MM.1S (cell line): ENCODE measurements around the gene ABCC11.

Experiments used
- DNase-seq: peaks from one replicate; pipeline ENCODE4 v3.0.0-alpha.2; 2015
- H2AFZ ChIP-seq: fragments of 300-600 bp; sonication (generic); 2 replicates; pipeline ENCODE4 v1.6.0; 2016; ENCODE audit warnings: antibody characterized with exemption, low read length
- H3F3A ChIP-seq: fragments of 300-600 bp; sonication (generic); 2 replicates; pipeline ENCODE4 v1.6.1; 2016; ENCODE audit warnings: mild to moderate bottlenecking, antibody characterized with exemption, low read length, moderate library complexity, mixed read lengths; ENCODE audit not compliant: insufficient read depth
- H3K27ac ChIP-seq: fragments of 300-600 bp; sonication (generic); 2 replicates; pipeline ENCODE4 v1.5.1; 2016; ENCODE audit warnings: mild to moderate bottlenecking, low read length
- H3K27me3 ChIP-seq: fragments of 300-600 bp; sonication (generic); replicated peaks from 2 replicates; pipeline ENCODE4 v1.6.0; 2016; ENCODE audit warnings: low read length; ENCODE audit not compliant: insufficient read depth
- H3K36me3 ChIP-seq: fragments of 300-600 bp; sonication (generic); replicated peaks from 2 replicates; pipeline ENCODE4 v1.6.1; 2016; ENCODE audit warnings: mild to moderate bottlenecking, low read length, mixed read lengths; ENCODE audit not compliant: insufficient read depth
- H3K4me1 ChIP-seq: fragments of 300-600 bp; sonication (generic); 2 replicates; pipeline ENCODE4 v1.6.1; 2016; ENCODE audit warnings: low read length, mixed read lengths
- H3K4me2 ChIP-seq: fragments of 300-600 bp; sonication (generic); 2 replicates; pipeline ENCODE4 v1.6.0; 2016; ENCODE audit warnings: low read depth, low read length
- H3K4me3 ChIP-seq: fragments of 300-600 bp; sonication (generic); 2 replicates; pipeline ENCODE4 v1.5.1; 2016; ENCODE audit warnings: low read length, mixed read lengths
- H3K79me2 ChIP-seq: fragments of 300-600 bp; sonication (generic); 2 replicates; pipeline ENCODE4 v1.6.1; 2016; ENCODE audit warnings: mixed run types, low read length, mixed read lengths
- H3K9ac ChIP-seq: fragments of 300-600 bp; sonication (generic); 2 replicates; pipeline ENCODE4 v1.6.1; 2016; ENCODE audit warnings: low read length, mixed read lengths
- H3K9me2 ChIP-seq: fragments of 300-600 bp; sonication (generic); replicated peaks from 2 replicates; pipeline ENCODE4 v1.6.1; 2016; ENCODE audit warnings: mild to moderate bottlenecking, low read length, mixed read lengths; ENCODE audit not compliant: insufficient read depth
- H3K9me3 ChIP-seq: fragments of 300-600 bp; sonication (generic); replicated peaks from 2 replicates; pipeline ENCODE4 v1.6.1; 2016; ENCODE audit warnings: mild to moderate bottlenecking, low read length, mixed read lengths; ENCODE audit not compliant: insufficient read depth
- H4K20me1 ChIP-seq: fragments of 300-600 bp; sonication (generic); 2 replicates; pipeline ENCODE4 v1.6.1; 2016; ENCODE audit warnings: mild to moderate bottlenecking, low read length, moderate library complexity, mixed read lengths; ENCODE audit not compliant: insufficient read depth
- EZH2 ChIP-seq: fragments of 300-600 bp; sonication (generic); optimal IDR thresholded peaks from 2 replicates; pipeline ENCODE3; 2017; ENCODE audit warnings: low read depth, mild to moderate bottlenecking, antibody characterized with exemption, low read length, mixed read lengths
- EZH2phosphoT487 ChIP-seq: fragments of 300-600 bp; sonication (generic); IDR thresholded peaks from 2 replicates; pipeline ENCODE4 v1.6.1; 2018; ENCODE audit warnings: antibody characterized with exemption, low read length
- TF ChIP-seq, protein P1 (sequence below): fragments of 300-600 bp; sonication (generic); IDR thresholded peaks from 2 replicates; pipeline ENCODE4 v1.5.1; 2016; ENCODE audit warnings: antibody characterized with exemption, low read length, mixed read lengths

ABCC11 gene

DNA sequence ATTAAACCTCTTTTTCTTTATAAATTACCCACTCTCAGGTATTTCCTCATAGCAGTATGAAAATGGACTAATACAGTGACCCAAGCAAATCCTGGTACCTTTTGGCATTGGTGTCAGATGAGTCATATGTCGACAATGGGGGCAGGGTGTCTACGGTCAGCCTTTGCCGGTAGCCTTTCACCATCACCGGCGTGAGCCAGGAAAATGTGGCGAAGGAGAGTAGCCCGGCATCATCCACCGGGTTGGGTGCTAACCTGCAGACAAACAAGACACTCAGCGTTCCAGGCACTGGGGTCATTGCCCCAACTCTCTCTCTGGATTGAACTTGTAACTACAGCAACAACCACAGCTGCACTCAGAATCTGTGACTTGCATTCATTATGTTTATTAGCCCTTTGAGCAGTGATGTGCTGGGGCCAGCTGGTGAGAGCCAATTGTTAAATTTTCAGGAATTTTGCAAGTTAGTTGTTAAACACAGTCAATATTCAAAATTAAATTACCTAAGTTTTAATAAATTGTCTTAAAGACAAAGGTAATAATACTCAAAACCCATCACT lies 103.4 kb downstream of the ABCC11 start:
- DNase-seq, result no peak

DNA sequence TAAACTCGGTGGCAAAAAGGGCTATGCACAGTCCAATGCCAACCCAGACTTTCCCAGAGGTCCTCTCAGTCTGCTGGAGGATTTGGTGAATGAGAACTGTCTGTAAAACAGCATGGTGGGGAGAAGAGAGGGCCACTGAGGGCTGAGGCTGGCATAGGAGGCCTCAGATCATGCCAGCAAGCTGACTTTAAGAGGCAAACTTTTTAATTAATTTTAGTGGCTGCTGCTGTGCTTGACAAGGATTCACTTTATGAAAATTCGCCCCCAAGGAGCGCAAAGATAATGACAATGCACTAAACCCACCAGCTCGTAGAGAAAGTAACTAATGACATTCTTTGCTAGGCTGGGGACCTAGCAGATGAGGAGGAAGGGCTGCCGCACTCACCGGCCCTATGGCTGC lies 106.5 kb downstream of the ABCC11 start:
- DNase-seq, result no peak
- no peak overlapping the region for H3K9ac ChIP-seq
- H3F3A ChIP-seq, result no peaks in the 10 kb centered on the region
- no peak for TF ChIP-seq EZH2
- TF ChIP-seq, protein P1, sequence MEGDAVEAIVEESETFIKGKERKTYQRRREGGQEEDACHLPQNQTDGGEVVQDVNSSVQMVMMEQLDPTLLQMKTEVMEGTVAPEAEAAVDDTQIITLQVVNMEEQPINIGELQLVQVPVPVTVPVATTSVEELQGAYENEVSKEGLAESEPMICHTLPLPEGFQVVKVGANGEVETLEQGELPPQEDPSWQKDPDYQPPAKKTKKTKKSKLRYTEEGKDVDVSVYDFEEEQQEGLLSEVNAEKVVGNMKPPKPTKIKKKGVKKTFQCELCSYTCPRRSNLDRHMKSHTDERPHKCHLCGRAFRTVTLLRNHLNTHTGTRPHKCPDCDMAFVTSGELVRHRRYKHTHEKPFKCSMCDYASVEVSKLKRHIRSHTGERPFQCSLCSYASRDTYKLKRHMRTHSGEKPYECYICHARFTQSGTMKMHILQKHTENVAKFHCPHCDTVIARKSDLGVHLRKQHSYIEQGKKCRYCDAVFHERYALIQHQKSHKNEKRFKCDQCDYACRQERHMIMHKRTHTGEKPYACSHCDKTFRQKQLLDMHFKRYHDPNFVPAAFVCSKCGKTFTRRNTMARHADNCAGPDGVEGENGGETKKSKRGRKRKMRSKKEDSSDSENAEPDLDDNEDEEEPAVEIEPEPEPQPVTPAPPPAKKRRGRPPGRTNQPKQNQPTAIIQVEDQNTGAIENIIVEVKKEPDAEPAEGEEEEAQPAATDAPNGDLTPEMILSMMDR, result no peak
- TF ChIP-seq EZH2phosphoT487, result no peak
- H3K9me2 ChIP-seq, result no peaks in the 10 kb centered on the region
- H3K79me2 ChIP-seq, result no peaks in the 10 kb centered on the region
- H3K4me1 ChIP-seq, result no peaks in the 10 kb centered on the region
- no peaks in the 10 kb centered on the region for H4K20me1 ChIP-seq
- H3K27ac ChIP-seq, result no peak overlapping the region
- no peaks in the 10 kb centered on the region for H3K36me3 ChIP-seq
- H3K4me2 ChIP-seq, result no peak overlapping the region
- no peaks in the 10 kb centered on the region for H3K9me3 ChIP-seq
- no peak overlapping the region for H3K4me3 ChIP-seq
- no peak overlapping the region for H2AFZ ChIP-seq
- H3K27me3 ChIP-seq, result no peaks in the 10 kb centered on the region

More for the DNA sequence above, 103.4 kb downstream of the ABCC11 start:
- TF ChIP-seq, protein P1, result no peak
- TF ChIP-seq EZH2phosphoT487, result no peak
- no peak for TF ChIP-seq EZH2
- no peaks in the 10 kb centered on the region for H3F3A ChIP-seq
- H3K9me2 ChIP-seq, result no peaks in the 10 kb centered on the region
- H4K20me1 ChIP-seq, result no peaks in the 10 kb centered on the region
- no peaks in the 10 kb centered on the region for H3K79me2 ChIP-seq
- no peaks in the 10 kb centered on the region for H3K27me3 ChIP-seq
- H2AFZ ChIP-seq, result no peak overlapping the region
- no peak overlapping the region for H3K9ac ChIP-seq
- no peaks in the 10 kb centered on the region for H3K9me3 ChIP-seq
- H3K27ac ChIP-seq, result no peak overlapping the region
- no peak overlapping the region for H3K4me3 ChIP-seq
- H3K4me2 ChIP-seq, result no peak overlapping the region
- no peaks in the 10 kb centered on the region for H3K36me3 ChIP-seq
- H3K4me1 ChIP-seq, result no peaks in the 10 kb centered on the region

DNA sequence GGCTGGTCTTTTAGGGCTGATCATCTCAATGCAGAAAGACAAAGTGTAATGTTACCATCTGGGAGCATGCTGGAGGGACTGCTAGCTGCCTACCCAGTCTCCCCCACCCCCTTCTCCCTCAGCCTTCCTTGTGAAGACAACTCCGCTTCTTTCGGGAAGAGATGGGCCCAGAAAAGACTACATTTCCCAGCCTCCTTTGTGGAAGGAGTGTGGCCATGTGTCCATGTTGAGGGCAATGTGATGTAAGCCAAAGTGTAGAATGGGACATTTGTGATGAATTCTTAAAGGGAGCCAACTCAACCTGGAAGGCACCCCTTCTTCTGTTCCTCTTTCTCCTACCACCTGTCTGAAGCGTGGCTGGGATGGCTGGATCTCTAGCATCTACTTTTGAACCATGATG lies 107.8 kb downstream of the ABCC11 start:
- Histone ChIP-seq H3K4me1 (no peaks in the 10 kb centered on the region), H3K27ac (no peak overlapping the region), H3K9ac (no peak overlapping the region), H3K9me3 (no peaks in the 10 kb centered on the region), H3K79me2 (no peaks in the 10 kb centered on the region), H2AFZ (no peak overlapping the region), H3K36me3 (no peaks in the 10 kb centered on the region), H3K9me2 (no peaks in the 10 kb centered on the region), H3K4me2 (no peak overlapping the region), H3F3A (no peaks in the 10 kb centered on the region), H3K4me3 (no peak overlapping the region), H3K27me3 (no peaks in the 10 kb centered on the region), H4K20me1 (no peaks in the 10 kb centered on the region)
- TF ChIP-seq EZH2 (no peak), EZH2phosphoT487 (no peak)
- TF ChIP-seq, protein P1, result no peak
- DNase-seq, result no peak
